Spleen (tissue), 7 donors: Measurements from ENCODE around the gene AGXT2.

Experiments used
- POLR2A ChIP-seq, 3 donors: fragments of 450-650 bp; IDR thresholded peaks; one replicate each; pipeline ENCODE4 v1.5.1; 2017; ENCODE audit warnings: antibody characterized with exemption in 3 of 3, mild to moderate bottlenecking in 1 of 3
- TF ChIP-seq, protein P1 (sequence below), 11 experiments: fragments of 200-600 bp in 7 of 11; fragments of 450-650 bp in 4 of 11; sonication (generic) in 4 of 11; IDR thresholded peaks in 8 of 11; conservative IDR thresholded peaks in 3 of 11; 1 replicate in 7 of 11; 2 replicates in 4 of 11; pipeline versions ENCODE4 v1.4.0 to v1.8.0; 2016 to 2021; ENCODE audit warnings: antibody characterized with exemption in 11 of 11, inconsistent platforms in 4 of 11, mild to moderate bottlenecking in 1 of 11
- donor health status: DM: no; HTN: no; CAD: no; lungs with moderate emphysema.
- donor health status: DM: no; HTN: no; CAD: no.
- donor health status: DM: no; HTN: no; CAD: no.

- TF ChIP-seq, protein P1, sequence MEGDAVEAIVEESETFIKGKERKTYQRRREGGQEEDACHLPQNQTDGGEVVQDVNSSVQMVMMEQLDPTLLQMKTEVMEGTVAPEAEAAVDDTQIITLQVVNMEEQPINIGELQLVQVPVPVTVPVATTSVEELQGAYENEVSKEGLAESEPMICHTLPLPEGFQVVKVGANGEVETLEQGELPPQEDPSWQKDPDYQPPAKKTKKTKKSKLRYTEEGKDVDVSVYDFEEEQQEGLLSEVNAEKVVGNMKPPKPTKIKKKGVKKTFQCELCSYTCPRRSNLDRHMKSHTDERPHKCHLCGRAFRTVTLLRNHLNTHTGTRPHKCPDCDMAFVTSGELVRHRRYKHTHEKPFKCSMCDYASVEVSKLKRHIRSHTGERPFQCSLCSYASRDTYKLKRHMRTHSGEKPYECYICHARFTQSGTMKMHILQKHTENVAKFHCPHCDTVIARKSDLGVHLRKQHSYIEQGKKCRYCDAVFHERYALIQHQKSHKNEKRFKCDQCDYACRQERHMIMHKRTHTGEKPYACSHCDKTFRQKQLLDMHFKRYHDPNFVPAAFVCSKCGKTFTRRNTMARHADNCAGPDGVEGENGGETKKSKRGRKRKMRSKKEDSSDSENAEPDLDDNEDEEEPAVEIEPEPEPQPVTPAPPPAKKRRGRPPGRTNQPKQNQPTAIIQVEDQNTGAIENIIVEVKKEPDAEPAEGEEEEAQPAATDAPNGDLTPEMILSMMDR (IDR thresholded peaks at IDR 0.05 in 8 of 11, conservative IDR thresholded peaks at IDR 0.05 in 3 of 11): no peak
- no peak for TF ChIP-seq POLR2A (IDR thresholded peaks at IDR 0.05)
Observed at GRCh38 chr5:35009019-35009418, 38.7 kb downstream of the AGXT2 start.
